D721Med (cell line): ENCODE measurements around the gene PPP1R12A.
"Not testable (repeated sequence)": the region's sequence is repeated elsewhere in the genome, so short reads cannot be mapped to it uniquely, and the experiment has no call there.

Experiments used
- DNase-seq: peaks from one replicate; pipeline ENCODE4 v3.0.0; 2011; ENCODE audit warnings: low spot score; ENCODE audit not compliant: insufficient read length
- FAIRE-seq: peaks from 2 replicates; lab custom pipeline; 2011; peaks lifted over from hg19 to GRCh38; lab: Jason Lieb, UNC
- TF ChIP-seq, protein P1 (sequence below): IDR thresholded peaks from 2 replicates; pipeline ENCODE4 v1.5.1; 2012; ENCODE audit warnings: mild to moderate bottlenecking, control low read depth; ENCODE audit not compliant: insufficient read depth; ENCODE audit errors: missing control alignments

The PPP1R12A gene

DNA sequence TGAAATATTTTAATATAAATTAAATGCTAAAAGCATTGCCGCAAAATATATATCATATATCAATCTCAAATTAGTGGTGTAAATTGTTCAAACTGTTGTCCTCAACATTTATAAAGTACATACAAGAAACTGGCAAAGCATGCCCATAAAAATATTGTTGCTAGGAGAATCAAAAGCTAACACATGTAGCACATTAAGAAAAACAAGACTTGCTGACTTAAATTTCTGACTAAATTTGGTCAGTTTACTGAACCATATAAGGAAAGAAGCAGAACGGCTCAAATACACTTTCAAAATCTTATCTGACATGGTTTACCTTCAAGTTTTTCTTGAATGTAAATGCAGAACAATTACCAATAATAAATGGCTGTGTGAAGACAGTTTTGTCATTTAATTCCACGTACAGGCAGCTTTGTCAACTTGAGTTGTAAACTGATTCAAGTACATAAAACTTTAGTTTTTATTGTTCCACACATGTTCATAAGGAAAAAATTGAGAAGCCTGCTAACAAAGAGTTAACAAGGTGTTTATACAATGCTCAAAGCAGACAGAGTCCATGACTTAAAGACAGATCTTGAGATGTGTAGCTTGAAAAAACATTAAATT, 50.4 kb downstream of the PPP1R12A start:
- DNase-seq (no peak), FAIRE-seq (no peak)
- TF ChIP-seq, protein P1, sequence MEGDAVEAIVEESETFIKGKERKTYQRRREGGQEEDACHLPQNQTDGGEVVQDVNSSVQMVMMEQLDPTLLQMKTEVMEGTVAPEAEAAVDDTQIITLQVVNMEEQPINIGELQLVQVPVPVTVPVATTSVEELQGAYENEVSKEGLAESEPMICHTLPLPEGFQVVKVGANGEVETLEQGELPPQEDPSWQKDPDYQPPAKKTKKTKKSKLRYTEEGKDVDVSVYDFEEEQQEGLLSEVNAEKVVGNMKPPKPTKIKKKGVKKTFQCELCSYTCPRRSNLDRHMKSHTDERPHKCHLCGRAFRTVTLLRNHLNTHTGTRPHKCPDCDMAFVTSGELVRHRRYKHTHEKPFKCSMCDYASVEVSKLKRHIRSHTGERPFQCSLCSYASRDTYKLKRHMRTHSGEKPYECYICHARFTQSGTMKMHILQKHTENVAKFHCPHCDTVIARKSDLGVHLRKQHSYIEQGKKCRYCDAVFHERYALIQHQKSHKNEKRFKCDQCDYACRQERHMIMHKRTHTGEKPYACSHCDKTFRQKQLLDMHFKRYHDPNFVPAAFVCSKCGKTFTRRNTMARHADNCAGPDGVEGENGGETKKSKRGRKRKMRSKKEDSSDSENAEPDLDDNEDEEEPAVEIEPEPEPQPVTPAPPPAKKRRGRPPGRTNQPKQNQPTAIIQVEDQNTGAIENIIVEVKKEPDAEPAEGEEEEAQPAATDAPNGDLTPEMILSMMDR = no peak

DNA sequence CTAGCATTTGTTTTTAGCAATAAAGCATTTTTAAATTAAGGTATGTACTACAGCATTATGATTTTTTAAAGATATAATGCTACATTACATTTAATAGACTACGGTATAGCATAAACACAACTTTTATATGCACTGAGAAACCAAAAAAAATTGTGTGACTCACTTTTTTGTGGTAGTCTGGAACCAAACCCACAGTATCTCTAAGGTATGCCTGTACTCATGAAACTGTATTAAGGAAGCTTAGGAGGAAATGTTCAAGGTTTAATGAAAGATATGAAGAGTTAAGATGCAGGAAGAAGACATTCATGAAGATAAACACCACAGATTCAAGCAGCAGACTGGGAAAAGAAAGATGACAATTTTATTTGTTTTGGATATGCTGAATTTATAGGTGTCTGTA, 51.7 kb downstream of the PPP1R12A start:
- no peak for FAIRE-seq
- DNase-seq = no peak
- TF ChIP-seq, protein P1 = no peak

DNA sequence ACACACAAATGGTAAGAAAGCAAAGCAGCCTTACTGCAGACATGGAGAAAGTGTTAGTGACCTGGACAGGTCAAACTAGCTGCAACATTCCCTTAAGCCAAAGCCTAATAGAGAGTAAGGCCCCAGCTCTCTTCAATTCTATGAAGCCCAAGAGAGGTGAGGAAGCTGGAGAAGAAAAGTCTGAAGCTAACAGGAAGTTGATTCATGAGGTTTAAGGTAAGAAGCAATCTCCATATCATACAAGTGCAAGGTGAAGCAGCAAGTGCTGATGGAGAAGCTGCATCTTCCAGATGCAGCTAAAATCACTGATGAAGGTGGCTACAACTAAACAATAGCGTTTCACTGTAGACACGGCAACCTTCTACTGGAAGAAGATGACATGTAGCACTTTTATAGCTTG, 53.5 kb downstream of the PPP1R12A start:
- TF ChIP-seq, protein P1 = no peak
- FAIRE-seq (no peak), DNase-seq (no peak)

DNA sequence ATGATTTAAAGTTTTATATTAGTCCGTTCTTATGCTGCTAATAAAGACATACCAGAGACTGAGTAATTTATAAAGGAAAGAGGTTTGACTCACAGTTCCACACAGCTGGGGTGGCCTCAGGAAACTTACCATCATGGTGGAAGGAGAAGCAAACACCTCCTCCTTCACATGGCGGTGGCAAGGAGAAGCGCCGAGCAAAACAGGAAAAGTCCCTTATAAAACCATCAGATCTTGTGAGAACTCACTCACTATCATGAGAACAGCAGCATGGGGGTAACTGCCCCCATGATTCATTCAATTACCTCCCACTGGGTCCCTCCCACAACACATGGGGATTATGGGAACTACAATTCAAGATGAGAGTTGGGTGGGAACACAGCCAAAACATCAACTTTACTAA, 56.4 kb downstream of the PPP1R12A start:
- not testable (repeated sequence) for FAIRE-seq

DNA sequence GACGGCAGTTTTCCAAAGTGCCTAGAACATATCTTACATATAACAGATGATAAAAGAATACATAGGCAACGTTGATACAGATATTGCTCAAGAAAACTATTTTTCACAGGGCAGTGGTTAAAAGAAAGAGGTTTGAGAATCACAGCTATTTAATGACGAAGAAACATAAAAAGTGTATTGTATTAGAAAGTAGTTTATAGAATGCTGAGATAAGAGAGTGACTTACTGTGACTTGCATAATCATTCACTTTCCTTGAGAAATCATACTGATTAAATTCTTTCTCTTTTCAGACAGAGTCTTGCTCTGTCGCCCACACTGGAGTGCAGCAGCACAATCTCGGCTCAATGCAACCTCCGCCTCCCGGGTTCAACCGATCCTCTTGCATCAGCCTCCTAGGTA, 57.7 kb downstream of the PPP1R12A start:
- FAIRE-seq (no peak), DNase-seq (no peak)

More for the DNA sequence above, 56.4 kb downstream of the PPP1R12A start:
- not testable (repeated sequence) for DNase-seq

DNA sequence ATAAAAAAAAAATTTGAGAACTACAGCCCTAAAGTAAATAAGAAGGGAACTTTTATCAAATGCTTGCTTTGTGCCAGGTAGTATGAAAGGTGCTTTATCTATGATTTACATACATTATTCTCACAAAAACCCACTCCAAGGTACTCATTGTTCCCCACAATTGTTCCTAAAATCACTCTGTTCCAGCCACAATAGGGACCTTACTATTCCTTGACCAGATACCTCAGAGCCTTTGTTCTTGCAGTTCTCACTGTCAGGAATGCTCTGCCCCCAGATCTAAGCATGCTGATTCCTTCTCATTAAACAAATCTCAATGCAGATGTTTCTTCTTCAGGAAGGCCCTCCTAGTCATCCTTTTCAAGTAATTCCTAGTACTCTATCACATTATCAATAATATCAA, 60.2 kb downstream of the PPP1R12A start:
- TF ChIP-seq, protein P1 = no peak
- DNase-seq (no peak), FAIRE-seq (no peak)

More for the DNA sequence above, 57.7 kb downstream of the PPP1R12A start:
- TF ChIP-seq, protein P1 = no peak

DNA sequence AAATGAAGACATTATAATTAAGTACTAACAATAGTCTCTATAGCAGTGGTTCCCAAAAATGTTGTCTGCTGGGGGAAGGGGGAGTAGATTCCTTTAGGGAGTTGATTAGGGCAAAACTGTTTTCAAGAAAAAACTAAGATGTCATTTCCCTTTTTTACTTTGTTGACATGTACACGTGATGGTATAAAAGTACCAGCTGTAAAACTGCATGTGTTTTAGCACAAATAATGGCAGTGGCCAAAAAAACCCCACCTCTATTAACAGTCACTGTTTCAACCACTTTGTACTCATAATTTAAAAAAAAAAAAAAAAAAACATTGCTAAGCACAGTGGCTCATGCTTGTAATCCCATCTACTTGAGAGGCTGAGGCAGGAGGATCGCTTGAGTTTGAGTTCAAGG, 61.7 kb downstream of the PPP1R12A start:
- TF ChIP-seq, protein P1 = no peak
- no peak for FAIRE-seq
- DNase-seq = no peak
